ENCODE results near the gene MOCS1. TPM values are rescaled to one million over a fixed set of nuclear protein-coding genes. Genes with fewer than 3 reads are reported as not detected.

The MOCS1 gene
- total and polyA plus RNA-seq, 2 donors from 2014 or later: 25.9 to 41.3 TPM

- FAIRE-seq (no peak), DNase-seq (no peak)
- TF ChIP-seq CTCF (IDR thresholded peaks at IDR 0.05; ENCODE audit: borderline replicate concordance, extremely low read depth, insufficient read depth): no peak
- Histone ChIP-seq H3K36me3 (ENCODE audit: control insufficient read depth in 2 of 3, insufficient read depth in 3 of 3, low read length in 3 of 3) (peaks cover 0 to 25% (median 6%) of the 10 kb centered on the region in 3 donors), H3K27ac (ENCODE audit: low read depth in 2 of 2, low read length in 2 of 2) (no peak overlapping the region), H3K9ac (ENCODE audit: low read length in 3 of 3) (no peak overlapping the region), H3K4me3 (ENCODE audit: low read length in 3 of 3) (no peak overlapping the region), H3K9me3 (ENCODE audit: control insufficient read depth in 2 of 3, insufficient read depth in 1 of 3, low read length in 3 of 3) (no peaks in the 10 kb centered on the region), H3K4me1 (ENCODE audit: control insufficient read depth in 2 of 3, insufficient read depth in 2 of 3, low read depth in 1 of 3, low read length in 3 of 3) (no peaks in the 10 kb centered on the region), H3K27me3 (ENCODE audit: control insufficient read depth, insufficient read depth, low read length) (no peaks in the 10 kb centered on the region)
- intact Hi-C loops (cut with DNase I): no loop called here
Measured at GRCh38 chr6:39906318-39906761, 27.9 kb downstream of the MOCS1 start.

GRCh38 chr6:39905640-39905975 is 28.7 kb downstream of the MOCS1 start:
- no peak overlapping the region for H3K9ac ChIP-seq (ENCODE audit: low read length in 3 of 3)
- peaks cover 0 to 25% (median 3%) of the 10 kb centered on the region in 3 donors for H3K36me3 ChIP-seq (ENCODE audit: control insufficient read depth in 2 of 3, insufficient read depth in 3 of 3, low read length in 3 of 3)
- H3K27ac ChIP-seq (ENCODE audit: low read depth in 2 of 2, low read length in 2 of 2): no peak overlapping the region

GRCh38 chr6:39904946-39905639 is 29.2 kb downstream of the MOCS1 start:
- Histone ChIP-seq H3K27me3 (ENCODE audit: control insufficient read depth, insufficient read depth, low read length) (no peaks in the 10 kb centered on the region), H3K36me3 (ENCODE audit: control insufficient read depth in 2 of 3, insufficient read depth in 3 of 3, low read length in 3 of 3) (peaks cover 0 to 21% (median 0%) of the 10 kb centered on the region in 3 donors), H3K9me3 (ENCODE audit: control insufficient read depth in 2 of 3, insufficient read depth in 1 of 3, low read length in 3 of 3) (no peaks in the 10 kb centered on the region), H3K4me3 (ENCODE audit: low read length in 3 of 3) (no peak overlapping the region), H3K4me1 (ENCODE audit: control insufficient read depth in 2 of 3, insufficient read depth in 2 of 3, low read depth in 1 of 3, low read length in 3 of 3) (no peaks in the 10 kb centered on the region), H3K27ac (ENCODE audit: low read depth in 2 of 2, low read length in 2 of 2) (no peak overlapping the region), H3K9ac (ENCODE audit: low read length in 3 of 3) (no peak overlapping the region)
- no peak for DNase-seq
- FAIRE-seq: no peak
- no peak for TF ChIP-seq CTCF (IDR thresholded peaks at IDR 0.05; ENCODE audit: borderline replicate concordance, extremely low read depth, insufficient read depth)
- intact Hi-C loops (cut with DNase I): no loop called here

More at GRCh38 chr6:39905640-39905975, 28.7 kb downstream of the MOCS1 start:
- intact Hi-C loops (cut with DNase I): no loop called here
- Histone ChIP-seq H3K4me1 (ENCODE audit: control insufficient read depth in 2 of 3, insufficient read depth in 2 of 3, low read depth in 1 of 3, low read length in 3 of 3) (no peaks in the 10 kb centered on the region), H3K9me3 (ENCODE audit: control insufficient read depth in 2 of 3, insufficient read depth in 1 of 3, low read length in 3 of 3) (no peaks in the 10 kb centered on the region), H3K4me3 (ENCODE audit: low read length in 3 of 3) (no peak overlapping the region), H3K27me3 (ENCODE audit: control insufficient read depth, insufficient read depth, low read length) (no peaks in the 10 kb centered on the region)
- DNase-seq: no peak
- no peak for FAIRE-seq
- TF ChIP-seq CTCF (IDR thresholded peaks at IDR 0.05; ENCODE audit: borderline replicate concordance, extremely low read depth, insufficient read depth): no peak
